ENCODE results near the gene TRIOBP. TPM values are rescaled to one million over a fixed set of nuclear protein-coding genes. Genes with fewer than 3 reads are reported as not detected.
A peak's percentile ranks its signal among the peaks of the same experiment; 100 is the strongest.

TRIOBP gene
- total and polyA plus RNA-seq, 2 of the 13 experiments (the other 11 are each of a cell fraction or from before 2014, with no cell fraction given): 6.1 to 15.4 TPM

- TF ChIP-seq KMT2B (CRISPR knock-in tag; IDR thresholded peaks at IDR 0.05) (0 out of 2 replicates have a peak, but pooled peaks have one; percentile 20), GFI1 (CRISPR knock-in tag; IDR thresholded peaks at IDR 0.05; ENCODE audit: borderline replicate concordance) (0 out of 2 replicates have a peak, but pooled peaks have one; percentile 3), RARA (CRISPR knock-in tag; IDR thresholded peaks at IDR 0.05) (peak; percentile 88), ZMYM3 (CRISPR knock-in tag; IDR thresholded peaks at IDR 0.05) (peak; percentile 9; the same call in 1 of the 2 replicates), ZNF772 (CRISPR knock-in tag; IDR thresholded peaks at IDR 0.05) (peak; percentile 74; the same call in 1 of the 2 replicates), PHF21A (CRISPR knock-in tag; IDR thresholded peaks at IDR 0.05) (peak; percentile 57; the same call in 1 of the 2 replicates), AFF4 (CRISPR knock-in tag; IDR thresholded peaks at IDR 0.05) (no peak), ZMAT3 (CRISPR knock-in tag; conservative IDR thresholded peaks at IDR 0.05) (0 out of 2 replicates have a peak, but pooled peaks have one; percentile 7), ZC3H13 (CRISPR knock-in tag; IDR thresholded peaks at IDR 0.05) (no peak), SIN3A (IDR thresholded peaks at IDR 0.05; ENCODE audit: borderline replicate concordance, low read depth, low read length) (peak; percentile 68; the same call in 1 of the 2 replicates), ZNF281 (CRISPR knock-in tag; IDR thresholded peaks at IDR 0.05; ENCODE audit: borderline replicate concordance) (peak; percentile 77; the same call in 1 of the 2 replicates), ZNF773 (CRISPR knock-in tag; IDR thresholded peaks at IDR 0.05; ENCODE audit: borderline replicate concordance) (no peak), ZFX (CRISPR knock-in tag; IDR thresholded peaks at IDR 0.05; ENCODE audit: low read depth) (no peak), NFE2 (CRISPR knock-in tag; IDR thresholded peaks at IDR 0.05) (no peak), MYC (CRISPR knock-in tag; IDR thresholded peaks at IDR 0.05; ENCODE audit: borderline replicate concordance) (no peak), HMG20B (CRISPR knock-in tag; conservative IDR thresholded peaks at IDR 0.05) (peak; percentile 44; the same call in 1 of the 2 replicates), ZNF878 (CRISPR knock-in tag; IDR thresholded peaks at IDR 0.05) (0 out of 2 replicates have a peak, but pooled peaks have one; percentile 44), JUND (CRISPR knock-in tag; IDR thresholded peaks at IDR 0.05) (no peak), ZNF670 (CRISPR knock-in tag; IDR thresholded peaks at IDR 0.05; ENCODE audit: borderline replicate concordance) (peak; percentile 67), NONO (IDR thresholded peaks at IDR 0.05) (no peak), NONO (CRISPR knock-in tag; conservative IDR thresholded peaks at IDR 0.05) (peak; percentile 9; the same call in 1 of the 2 replicates), XRCC5 (optimal IDR thresholded peaks at IDR 0.05; ENCODE audit: low read length) (no peak), DBP (CRISPR knock-in tag; IDR thresholded peaks at IDR 0.05; ENCODE audit: not compliant biosample characterization) (no peak), PCBP1 (IDR thresholded peaks at IDR 0.05; ENCODE audit: borderline replicate concordance, low read depth, low read length) (no peak), ZNF264 (CRISPR knock-in tag; IDR thresholded peaks at IDR 0.05) (no peak)
Measured at GRCh38 chr22:37803195-37803638, 106.4 kb downstream of the TRIOBP start (continued).
